GM12878 (cell line): ENCODE measurements around the gene RPS6KC1. TPM values are rescaled to one million over a fixed set of nuclear protein-coding genes. Genes with fewer than 3 reads are reported as not detected.

Experiments used
- ATAC-seq: fragments of 200-7000 bp; cut with Tn5 transposase; 3 replicates; pipeline ENCODE4 v1.9.1; 2020; ENCODE audit warnings: mild to moderate bottlenecking, moderate library complexity
- BruUV-seq: library from RNA; stranded (reverse); fragments of 400-500 nt; replicated peaks from 2 replicates; lab custom pipeline; 2021; lab: Mats Ljungman, UMichigan
- CTCF ChIA-PET: fragments of 300-600 bp; sonication (Branson Sonifier 250); formaldehyde crosslinking; extraction: SDS; loops from one replicate; lab custom pipeline; 2021; ENCODE audit warnings: inconsistent platforms; lab: Yijun Ruan, JAX
- POLR2A ChIA-PET: fragments of 350-600 bp; formaldehyde crosslinking; extraction: SDS; loops from one replicate; lab custom pipeline; 2021; ENCODE audit warnings: inconsistent platforms; lab: Charles Lee
- RAD21 ChIA-PET: fragments of 300-600 bp; sonication (Branson Sonifier 250); formaldehyde crosslinking; loops from one replicate; lab custom pipeline; 2023; ENCODE audit warnings: antibody characterized with exemption; ENCODE audit not compliant: unreplicated experiment; lab: Charles Lee
- SMC1A ChIA-PET: fragments of 300-600 bp; sonication (Branson Sonifier 250); formaldehyde crosslinking; loops from one replicate; lab custom pipeline; 2023; ENCODE audit not compliant: unreplicated experiment, uncharacterized antibody; lab: Charles Lee
- DNase-seq: peaks from one replicate; pipeline ENCODE4 v3.0.0-alpha.2; 2011; ENCODE audit warnings: low read depth, low spot score
- FAIRE-seq: peaks from 3 replicates; lab custom pipeline; 2011; peaks lifted over from hg19 to GRCh38; lab: Jason Lieb, UNC
- H2AFZ ChIP-seq: 2 replicates; pipeline ENCODE4 v1.6.0; 2011; ENCODE audit warnings: low read depth, low read length, control low read depth; ENCODE audit not compliant: control insufficient read depth
- H3K27ac ChIP-seq: 2 replicates; pipeline ENCODE4 v1.5.1; 2011; ENCODE audit warnings: control low read depth; ENCODE audit not compliant: control insufficient read depth, insufficient read depth
- H3K27me3 ChIP-seq, 2 experiments: replicated peaks in 1 of 2; 2 replicates each; pipeline versions ENCODE4 v1.6.0 to v1.6.1; 2011; ENCODE audit warnings: low read length in 1 of 2; ENCODE audit not compliant: control insufficient read depth in 2 of 2, insufficient read depth in 2 of 2
- H3K36me3 ChIP-seq, 2 experiments: 2 replicates each; pipeline ENCODE4 v1.5.1; 2011; ENCODE audit warnings: low read length in 1 of 2; ENCODE audit not compliant: control insufficient read depth in 2 of 2, insufficient read depth in 2 of 2
- H3K4me1 ChIP-seq: 2 replicates; pipeline ENCODE4 v1.6.1; 2011; ENCODE audit warnings: mild to moderate bottlenecking, low read length, moderate library complexity, mixed read lengths; ENCODE audit not compliant: control insufficient read depth, insufficient read depth
- H3K4me2 ChIP-seq: 2 replicates; pipeline ENCODE4 v1.6.0; 2011; ENCODE audit warnings: control low read depth; ENCODE audit not compliant: control insufficient read depth, insufficient read depth
- H3K4me3 ChIP-seq: fragments of 200-600 bp; sonication (generic); 2 replicates; pipeline ENCODE4 v1.5.1; 2016
- H3K79me2 ChIP-seq: 2 replicates; pipeline ENCODE4 v1.6.0; 2011; ENCODE audit warnings: low read length; ENCODE audit not compliant: control insufficient read depth, insufficient read depth
- H3K9ac ChIP-seq: 2 replicates; pipeline ENCODE4 v1.8.0; 2011; ENCODE audit warnings: low read length, control low read depth, mixed read lengths; ENCODE audit not compliant: control insufficient read depth, insufficient read depth
- H3K9me3 ChIP-seq: replicated peaks from 3 replicates; pipeline ENCODE4 v1.5.1; 2011; ENCODE audit warnings: mild to moderate bottlenecking, low read length; ENCODE audit not compliant: control insufficient read depth, insufficient read depth
- H4K20me1 ChIP-seq: 2 replicates; pipeline ENCODE4 v1.6.0; 2011; ENCODE audit not compliant: control insufficient read depth, insufficient read depth
- ATF3 ChIP-seq: IDR thresholded peaks from 2 replicates; pipeline ENCODE4 v1.6.1; 2011; ENCODE audit warnings: low read depth, mild to moderate bottlenecking, low read length, moderate library complexity, borderline replicate concordance; ENCODE audit errors: extremely low read depth
- DPF2 ChIP-seq: fragments of 450-650 bp; IDR thresholded peaks from 2 replicates; pipeline ENCODE4 v1.6.1; 2017; ENCODE audit warnings: mild to moderate bottlenecking
- E4F1 ChIP-seq: fragments of 450-650 bp; IDR thresholded peaks from 2 replicates; pipeline ENCODE4 v1.6.1; 2018; ENCODE audit warnings: borderline replicate concordance, mild to moderate bottlenecking; ENCODE audit not compliant: partially characterized antibody
- IRF5 ChIP-seq: fragments of 450-650 bp; IDR thresholded peaks from 2 replicates; pipeline ENCODE4 v1.6.1; 2017; ENCODE audit warnings: borderline replicate concordance
- JUNB ChIP-seq: IDR thresholded peaks from 2 replicates; pipeline ENCODE4 v1.6.1; 2016; ENCODE audit warnings: antibody characterized with exemption, mild to moderate bottlenecking
- MXI1 ChIP-seq: fragments of 150-350 bp; IDR thresholded peaks from 2 replicates; pipeline ENCODE4 v1.6.1; 2011; ENCODE audit warnings: low read depth, mild to moderate bottlenecking, inconsistent platforms, low read length, improper control_type of control experiment
- SP1 ChIP-seq: IDR thresholded peaks from one replicate; pipeline ENCODE4 v1.6.1; 2011; ENCODE audit warnings: low read depth, low read length
- WGBS: methylation state at CpG from one replicate; pipeline ENCODE4 v1.1.6; 2016; ENCODE audit warnings: low lambda C conversion rate; ENCODE audit not compliant: insufficient replicate concordance, insufficient coverage; ENCODE audit errors: missing lambda C conversion rate; 5-methylcytosine and 5-hydroxymethylcytosine counted together
- in situ Hi-C: fragments of 300-500 bp; cut with MboI; formaldehyde crosslinking; loops from 9 replicates; pipeline ENCODE4 v1.14.3; 2018; ENCODE audit warnings: mixed read lengths
- intact Hi-C: fragments of 100-400 bp; cut with micrococcal nuclease; formaldehyde crosslinking; loops from one replicate; pipeline ENCODE4 v1.14.2; 2022; ENCODE audit not compliant: unreplicated experiment
- polyA plus RNA-seq, 11 experiments: library from polyadenylated mRNA; depleted of rRNA in 4 of 11; unstranded in 6 of 11; stranded (reverse) in 5 of 11; fragments of >200 nt; fragmentation: Nextera tagmentation in 4 of 11; fragmentation: Illumina TruSeq in 1 of 11; extraction: Ambion mirVana in 4 of 11; extraction: Trizol in 1 of 11; gene quantifications; 1 replicate in 1 of 11; 2 replicates in 10 of 11; pipeline versions ENCODE4 v1.2.1 to v1.2.3, GENCODE V29; 2011 to 2016; ENCODE audit warnings: inconsistent platforms in 2 of 11, missing spikeins in 2 of 11, low read depth in 1 of 11
- total RNA-seq, 4 experiments: library from RNA; depleted of rRNA in 3 of 4; stranded (reverse); fragments of >200 nt in 3 of 4; fragmentation: Illumina TruSeq in 1 of 4; extraction: Trizol in 1 of 4; gene quantifications; 2 replicates each; pipeline versions ENCODE4 v1.2.1 to v1.2.3, GENCODE V29; 2013 to 2021

Gene RPS6KC1
- total and polyA plus RNA-seq, 10 of the 15 experiments (the other 5 are each of a cell fraction or from before 2014, with no cell fraction given): 2.9 to 17.3 (median 12.2) TPM

- Histone ChIP-seq H3K27ac (no peak overlapping the region), H3K79me2 (no peaks in the 10 kb centered on the region), H3K9ac (no peak overlapping the region), H3K4me1 (no peaks in the 10 kb centered on the region), H4K20me1 (no peaks in the 10 kb centered on the region), H3K27me3 (no peaks in the 10 kb centered on the region), H3K4me2 (no peak overlapping the region), H2AFZ (no peak overlapping the region), H3K36me3 (no peaks in the 10 kb centered on the region; a peak in 1 of 4 replicates), H3K4me3 (no peak overlapping the region), H3K9me3 (no peaks in the 10 kb centered on the region)
- in situ Hi-C loops: no loop called here
- ChIA-PET CTCF (interaction anchor here (1.5 kb wide), 1 partner anchor 33 kb away, joined by 3 read pairs; no protein-coding TSS in a partner anchor), POLR2A (no interaction called here), SMC1A (no interaction called here), RAD21 (no interaction called here)
- DNase-seq: no peak
- no peak for FAIRE-seq
- BruUV-seq: no TSS peak
- intact Hi-C loops: no loop called here
- WGBS: 80% methylated on average over 2 of the region's 2 CpGs
- no peak for TF ChIP-seq IRF5
- TF ChIP-seq ATF3: no peak
- TF ChIP-seq E4F1: no peak
- no peak for TF ChIP-seq SP1
- no peak for TF ChIP-seq JUNB
- no peak for TF ChIP-seq MXI1
- no peak for TF ChIP-seq DPF2
- no peak for ATAC-seq
Measured at GRCh38 chr1:213273546-213273945, 222.5 kb downstream of the RPS6KC1 start.
